ENCODE results near the gene SYAP1. TPM values are rescaled to one million over a fixed set of nuclear protein-coding genes. Genes with fewer than 3 reads are reported as not detected.

SYAP1 gene
- total and polyA plus RNA-seq, 9 of the 15 experiments (the other 6 are each of a cell fraction or from before 2014, with no cell fraction given): 5.7 to 35.3 (median 27.6) TPM

GRCh38 chrX:16705370-16705769 is 14.0 kb upstream of the SYAP1 start:
- in situ Hi-C loops (cut with MboI) (no loop called here), intact Hi-C loops (cut with micrococcal nuclease) (no loop called here)
- Histone ChIP-seq H3K36me3 (ENCODE audit: control insufficient read depth, insufficient read depth, low read length) (peaks cover 15% of the 10 kb centered on the region), H3K27ac (ENCODE audit: extremely low read depth, low read depth, low read length) (no peak overlapping the region), H3K4me3 (no peak overlapping the region), H3K27me3 (ENCODE audit: control insufficient read depth in 2 of 2, insufficient read depth in 2 of 2, low read length in 2 of 2) (no peaks in the 10 kb centered on the region), H3K9ac (ENCODE audit: insufficient read depth in 1 of 2, low read depth in 2 of 2, low read length in 2 of 2) (no peak overlapping the region), H3K4me2 (ENCODE audit: insufficient read depth, low read length) (no peak overlapping the region), H3K4me1 (replicated peaks in 1 of 2; ENCODE audit: control insufficient read depth in 2 of 2, insufficient read depth in 2 of 2, low read length in 2 of 2) (no peaks in the 10 kb centered on the region), H3K79me2 (ENCODE audit: control insufficient read depth, insufficient read depth, low read length) (peaks cover 5% of the 10 kb centered on the region; the same call in 2 of the 3 replicates), H3K9me3 (replicated peaks; ENCODE audit: control insufficient read depth, insufficient read depth, low read depth, low read length) (no peaks in the 10 kb centered on the region), H2AFZ (ENCODE audit: low read depth, low read length) (no peak overlapping the region), H4K20me1 (replicated peaks; ENCODE audit: control insufficient read depth, insufficient read depth, low read length) (no peaks in the 10 kb centered on the region), H3K9me1 (ENCODE audit: control insufficient read depth, insufficient read depth, low read length) (no peaks in the 10 kb centered on the region)
- POLR2A ChIA-PET: no interaction called here
- CTCF ChIA-PET (ENCODE audit: low intra/inter-chr PET ratio): no interaction called here
- TF ChIP-seq FUS (optimal IDR thresholded peaks at IDR 0.05; ENCODE audit: low read depth, low read length): no peak
- no peak for TF ChIP-seq GABPB2 (CRISPR knock-in tag; conservative IDR thresholded peaks at IDR 0.05)
- TF ChIP-seq SIRT6 (IDR thresholded peaks at IDR 0.05; ENCODE audit: low read depth, low read length): no peak
- no peak for TF ChIP-seq ZBTB7A (IDR thresholded peaks at IDR 0.05; ENCODE audit: borderline replicate concordance, control insufficient read depth, low read depth, low read length)
- TF ChIP-seq SAFB (IDR thresholded peaks at IDR 0.05; ENCODE audit: borderline replicate concordance, low read depth, low read length): no peak
- FAIRE-seq (no peak), DNase-seq (ENCODE audit: extremely low read depth in 1 of 4, low spot score in 3 of 4) (no peak), ATAC-seq (no peak)
- no TSS peak for BruUV-seq (replicated peaks)
- 76% methylated on average over 3 of the region's 3 CpGs for WGBS (ENCODE audit: insufficient coverage, low coverage, missing lambda C conversion rate)

DNA sequence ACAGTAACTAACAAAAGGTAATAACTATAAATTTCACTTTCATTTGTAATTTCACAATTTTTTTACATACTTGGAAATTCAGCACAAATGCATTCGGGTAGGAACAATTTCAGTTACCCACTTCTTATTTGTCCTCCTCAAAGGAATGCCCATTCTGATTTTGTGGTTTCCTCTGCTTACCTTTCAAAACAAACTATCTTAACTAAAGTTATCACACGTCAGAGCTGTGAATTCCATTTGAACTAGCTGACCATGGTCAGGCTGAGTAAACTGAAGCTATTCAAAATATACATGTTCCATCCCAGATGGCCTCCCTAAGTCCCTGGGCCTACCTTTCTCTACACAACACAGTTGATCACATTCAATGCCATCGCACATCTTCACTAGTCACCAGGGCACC is 11.4 kb upstream of the SYAP1 start:
- ChIA-PET CTCF (ENCODE audit: low intra/inter-chr PET ratio) (no interaction called here), POLR2A (no interaction called here)
- no peaks in the 10 kb centered on the region for H3K9me1 ChIP-seq (ENCODE audit: control insufficient read depth, insufficient read depth, low read length)
- H3K4me2 ChIP-seq (ENCODE audit: insufficient read depth, low read length): no peak overlapping the region
- peaks cover 0 to 14% of the 10 kb centered on the region in 2 experiments; a peak in 4 of 5 replicates for H3K4me1 ChIP-seq (replicated peaks in 1 of 2; ENCODE audit: control insufficient read depth in 2 of 2, insufficient read depth in 2 of 2, low read length in 2 of 2)
- no peaks in the 10 kb centered on the region for H3K27me3 ChIP-seq (ENCODE audit: control insufficient read depth in 2 of 2, insufficient read depth in 2 of 2, low read length in 2 of 2)
- peaks cover 28% of the 10 kb centered on the region for H3K79me2 ChIP-seq (ENCODE audit: control insufficient read depth, insufficient read depth, low read length)
- no TSS peak for BruUV-seq (replicated peaks)
- H3K4me3 ChIP-seq: no peak overlapping the region
- H3K9me3 ChIP-seq (replicated peaks; ENCODE audit: control insufficient read depth, insufficient read depth, low read depth, low read length): no peaks in the 10 kb centered on the region
- WGBS (ENCODE audit: insufficient coverage, low coverage, missing lambda C conversion rate): 86% methylated on average over 3 of the region's 3 CpGs
- no peak for ATAC-seq
- in situ Hi-C loops (cut with MboI): no loop called here
- intact Hi-C loops (cut with micrococcal nuclease): no loop called here
- no peaks in the 10 kb centered on the region for H4K20me1 ChIP-seq (replicated peaks; ENCODE audit: control insufficient read depth, insufficient read depth, low read length)
- H3K36me3 ChIP-seq (ENCODE audit: control insufficient read depth, insufficient read depth, low read length): peaks cover 7% of the 10 kb centered on the region; the same call in 2 of the 3 replicates
- no peak for FAIRE-seq
- no peak for DNase-seq (ENCODE audit: extremely low read depth in 1 of 4, low spot score in 3 of 4)
- no peak overlapping the region for H3K27ac ChIP-seq (ENCODE audit: extremely low read depth, low read depth, low read length)
- no peak overlapping the region for H2AFZ ChIP-seq (ENCODE audit: low read depth, low read length)
- no peak overlapping the region for H3K9ac ChIP-seq (ENCODE audit: insufficient read depth in 1 of 2, low read depth in 2 of 2, low read length in 2 of 2)
- TF ChIP-seq ZFX (CRISPR knock-in tag; IDR thresholded peaks at IDR 0.05) (no peak), PCBP1 (IDR thresholded peaks at IDR 0.05; ENCODE audit: low read depth, low read length, poor library complexity, severe bottlenecking) (no peak), NONO (IDR thresholded peaks at IDR 0.05; ENCODE audit: low read depth in 2 of 2, low read length in 1 of 2) (no peak), CREBBP (IDR thresholded peaks at IDR 0.05; ENCODE audit: low read depth, low read length) (no peak), HIVEP1 (CRISPR knock-in tag; IDR thresholded peaks at IDR 0.05) (no peak), ZNF217 (CRISPR knock-in tag; IDR thresholded peaks at IDR 0.05) (no peak), EP300 (IDR thresholded peaks at IDR 0.05; ENCODE audit: low read length) (no peak), TEAD2 (tag; IDR thresholded peaks at IDR 0.05) (no peak), ZNF511 (CRISPR knock-in tag; IDR thresholded peaks at IDR 0.05) (no peak), HMG20A (CRISPR knock-in tag; conservative IDR thresholded peaks at IDR 0.05) (no peak), ZNF644 (tag; IDR thresholded peaks at IDR 0.05; ENCODE audit: low read depth) (no peak), NFRKB (IDR thresholded peaks at IDR 0.05; ENCODE audit: low read depth) (no peak)
- TF ChIP-seq, protein P1, sequence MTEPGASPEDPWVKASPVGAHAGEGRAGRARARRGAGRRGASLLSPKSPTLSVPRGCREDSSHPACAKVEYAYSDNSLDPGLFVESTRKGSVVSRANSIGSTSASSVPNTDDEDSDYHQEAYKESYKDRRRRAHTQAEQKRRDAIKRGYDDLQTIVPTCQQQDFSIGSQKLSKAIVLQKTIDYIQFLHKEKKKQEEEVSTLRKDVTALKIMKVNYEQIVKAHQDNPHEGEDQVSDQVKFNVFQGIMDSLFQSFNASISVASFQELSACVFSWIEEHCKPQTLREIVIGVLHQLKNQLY (CRISPR knock-in tag; conservative IDR thresholded peaks at IDR 0.05): no peak

Data from K562 (cell line).